HCT116 (cell line): Measurements from ENCODE around the gene CELF4. TPM values are rescaled to one million over a fixed set of nuclear protein-coding genes. Genes with fewer than 3 reads are reported as not detected.

Experiments used
- ATAC-seq: fragments of 200-7000 bp; cut with Tn5 transposase; 2 replicates; pipeline ENCODE4 v1.9.1; 2020; ENCODE audit warnings: mild to moderate bottlenecking, moderate library complexity
- BruUV-seq: library from RNA; stranded (reverse); fragments of 400-500 nt; replicated peaks from 2 replicates; lab custom pipeline; 2021; lab: Mats Ljungman, UMichigan
- CTCF ChIA-PET: fragments of 300-600 bp; sonication (Branson Sonifier 250); formaldehyde crosslinking; loops from one replicate; lab custom pipeline; 2021; ENCODE audit warnings: antibody characterized with exemption; lab: Charles Lee
- POLR2A ChIA-PET: fragments of 300-600, 350-600 bp; sonication (Branson Sonifier 250); formaldehyde crosslinking; loops from one replicate; lab custom pipeline; 2021; ENCODE audit warnings: antibody characterized with exemption; lab: Charles Lee
- RAD21 ChIA-PET, 2 experiments: fragments of 300-600 bp; sonication (Branson Sonifier 250); formaldehyde crosslinking; loops; one replicate each; lab custom pipeline; 2023; ENCODE audit warnings: low total read pairs in 2 of 2; ENCODE audit not compliant: uncharacterized antibody in 2 of 2, unreplicated experiment in 2 of 2, low non-redundant PET in 1 of 2; lab: Charles Lee
- DNase-seq: peaks from one replicate; pipeline ENCODE4 v3.0.0-alpha.2; 2010; ENCODE audit warnings: low read depth, low spot score
- H2AFZ ChIP-seq: fragments of 200-600 bp; shearing (Covaris generic), sonication (generic); 2 replicates; pipeline ENCODE4 v1.6.1; 2017; ENCODE audit warnings: low read depth, mixed run types, mixed read lengths, antibody characterized with exemption, low read length; ENCODE audit not compliant: poor library complexity, severe bottlenecking
- H3K27ac ChIP-seq: 2 replicates; pipeline ENCODE4 v1.5.1; 2012; ENCODE audit warnings: low read depth, low read length
- H3K27me3 ChIP-seq: fragments of 200-600 bp; sonication (generic); 2 replicates; pipeline ENCODE4 v1.6.1; 2016; ENCODE audit warnings: mixed run types, low read length, mixed read lengths; ENCODE audit not compliant: insufficient read depth
- H3K36me3 ChIP-seq, 2 experiments: fragments of 200-500 bp in 1 of 2; fragments of 200-600 bp in 1 of 2; sonication (Bioruptor generic) in 1 of 2; sonication (generic) in 1 of 2; 2 replicates each; pipeline versions ENCODE4 v1.5.1 to v1.6.1; 2014 to 2016; ENCODE audit warnings: low read length in 2 of 2, inconsistent platforms in 1 of 2, mixed read lengths in 1 of 2, mixed run types in 1 of 2; ENCODE audit not compliant: insufficient read depth in 2 of 2, control insufficient read depth in 1 of 2
- H3K4me1 ChIP-seq, 2 experiments: fragments of 200-600 bp in 1 of 2; sonication (generic) in 1 of 2; 2 replicates each; pipeline versions ENCODE4 v1.5.1 to v1.6.1; 2012 to 2017; ENCODE audit warnings: low read length in 2 of 2, inconsistent platforms in 1 of 2, mild to moderate bottlenecking in 1 of 2, mixed read lengths in 1 of 2, mixed run types in 1 of 2, moderate library complexity in 1 of 2; ENCODE audit not compliant: insufficient read depth in 2 of 2, control insufficient read depth in 1 of 2
- H3K4me2 ChIP-seq: fragments of 200-600 bp; sonication (generic); 2 replicates; pipeline ENCODE4 v1.6.1; 2017; ENCODE audit warnings: mixed run types, low read length, mixed read lengths
- H3K4me3 ChIP-seq, 2 experiments: fragments of 200-600 bp in 1 of 2; sonication (generic) in 1 of 2; replicated peaks in 1 of 2; 2 replicates each; pipeline ENCODE4 v1.5.1; 2011 to 2016; ENCODE audit warnings: low read length in 2 of 2, control low read depth in 1 of 2, low read depth in 1 of 2, mild to moderate bottlenecking in 1 of 2, mixed read lengths in 1 of 2, mixed run types in 1 of 2
- H3K79me2 ChIP-seq: fragments of 200-600 bp; sonication (generic); 2 replicates; pipeline ENCODE4 v1.6.1; 2017; ENCODE audit warnings: mild to moderate bottlenecking, mixed run types, low read length, moderate library complexity, mixed read lengths; ENCODE audit not compliant: insufficient read depth
- H3K9ac ChIP-seq: fragments of 200-600 bp; sonication (generic); 2 replicates; pipeline ENCODE4 v1.6.1; 2016; ENCODE audit warnings: low read length, mixed read lengths
- H3K9me2 ChIP-seq: fragments of 200-600 bp; sonication (generic), shearing (Covaris generic); 2 replicates; pipeline ENCODE4 v1.6.1; 2017; ENCODE audit warnings: mixed run types, mild to moderate bottlenecking, moderate library complexity; ENCODE audit not compliant: insufficient read depth
- H3K9me3 ChIP-seq, 2 experiments: fragments of 200-500 bp in 1 of 2; fragments of 200-600 bp in 1 of 2; sonication (Bioruptor generic) in 1 of 2; sonication (generic) in 1 of 2; 2 replicates each; pipeline ENCODE4 v1.6.1; 2014 to 2017; ENCODE audit warnings: low read length in 2 of 2, mixed read lengths in 2 of 2, inconsistent platforms in 1 of 2, low read depth in 1 of 2, mild to moderate bottlenecking in 1 of 2, mixed run types in 1 of 2, moderate library complexity in 1 of 2; ENCODE audit not compliant: control insufficient read depth in 1 of 2, insufficient read depth in 1 of 2
- H4K20me1 ChIP-seq: fragments of 200-600 bp; sonication (generic), shearing (Covaris generic); 2 replicates; pipeline ENCODE4 v1.6.1; 2017; ENCODE audit warnings: mixed run types, mild to moderate bottlenecking, moderate library complexity; ENCODE audit not compliant: insufficient read depth
- CEBPB ChIP-seq: IDR thresholded peaks from 2 replicates; pipeline ENCODE4 v1.6.1; 2012; ENCODE audit warnings: low read depth
- EZH2 ChIP-seq: fragments of 200-600 bp; sonication (generic); IDR thresholded peaks from 2 replicates; pipeline ENCODE4 v1.6.1; 2017; ENCODE audit warnings: antibody characterized with exemption, mixed run types
- FOSL1 ChIP-seq: IDR thresholded peaks from 2 replicates; pipeline ENCODE4 v1.6.1; 2012; ENCODE audit warnings: low read depth
- POLR2A ChIP-seq: IDR thresholded peaks from 2 replicates; pipeline ENCODE4 v1.7.0; 2011; ENCODE audit warnings: borderline replicate concordance; ENCODE audit not compliant: insufficient read depth, insufficient read length; ENCODE audit errors: extremely low read depth
- SIN3A ChIP-seq: IDR thresholded peaks from 2 replicates; pipeline ENCODE4 v1.6.1; 2012; ENCODE audit warnings: low read depth
- SP1 ChIP-seq: IDR thresholded peaks from 2 replicates; pipeline ENCODE4 v1.6.1; 2012; ENCODE audit warnings: low read depth
- ZNF274 ChIP-seq: fragments of 200-500 bp; sonication (Bioruptor generic); IDR thresholded peaks from 2 replicates; pipeline ENCODE4 v1.6.1; 2014; ENCODE audit warnings: mild to moderate bottlenecking, low read depth, low read length, inconsistent platforms
- intact Hi-C: fragments of 100-400 bp; cut with micrococcal nuclease; formaldehyde crosslinking; loops from 2 replicates; pipeline ENCODE4 v1.10.0; 2022
- total RNA-seq: library from RNA; stranded (reverse); gene quantifications from one replicate; pipeline ENCODE4 v1.2.1, GENCODE V29; 2021; ENCODE audit not compliant: unreplicated experiment
- TF ChIP-seq, protein P1 (sequence below): IDR thresholded peaks from 2 replicates; pipeline ENCODE4 v1.6.1; 2012

The CELF4 gene
- total RNA-seq, 1 experiment from 2014 or later = not detected

GRCh38 chr18:37481491-37481890, 84.1 kb downstream of the CELF4 start:
- Histone ChIP-seq H3K9me3 (no peaks in the 10 kb centered on the region), H3K79me2 (no peaks in the 10 kb centered on the region), H3K4me1 (peaks cover 0 to 17% of the 10 kb centered on the region in 2 experiments; a peak in 2 of 4 replicates), H3K9me2 (no peaks in the 10 kb centered on the region), H3K4me2 (peak overlapping the region; percentile 36), H3K27ac (no peak overlapping the region), H2AFZ (no peak overlapping the region), H3K27me3 (peaks cover 4% of the 10 kb centered on the region; the same call in 1 of the 2 replicates), H3K9ac (no peak overlapping the region), H3K4me3 (no peak overlapping the region), H3K36me3 (no peaks in the 10 kb centered on the region), H4K20me1 (no peaks in the 10 kb centered on the region)
- BruUV-seq = no TSS peak
- peak; percentile 18; the same call in 1 of the 2 replicates for ATAC-seq
- no peak for TF ChIP-seq SIN3A
- TF ChIP-seq FOSL1 = 0 out of 2 replicates have a peak, but pooled peaks have one; percentile 14
- RAD21 ChIA-PET = no interaction called here
- CTCF ChIA-PET = no interaction called here
- no peak for DNase-seq
- intact Hi-C loops = no loop called here
- POLR2A ChIA-PET = no interaction called here

GRCh38 chr18:37481072-37481471, 84.5 kb downstream of the CELF4 start:
- no peak for TF ChIP-seq CEBPB
- TF ChIP-seq SP1 = no peak
- TF ChIP-seq ZNF274 = no peak
- no peak for TF ChIP-seq EZH2
- TF ChIP-seq SIN3A = no peak
- TF ChIP-seq, protein P1, sequence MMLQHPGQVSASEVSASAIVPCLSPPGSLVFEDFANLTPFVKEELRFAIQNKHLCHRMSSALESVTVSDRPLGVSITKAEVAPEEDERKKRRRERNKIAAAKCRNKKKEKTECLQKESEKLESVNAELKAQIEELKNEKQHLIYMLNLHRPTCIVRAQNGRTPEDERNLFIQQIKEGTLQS = no peak
- no peak for TF ChIP-seq POLR2A
- TF ChIP-seq, all 23 proteins: peak for 0
- ChIA-PET CTCF (no interaction called here), RAD21 (no interaction called here), POLR2A (no interaction called here)
- Histone ChIP-seq H2AFZ (no peak overlapping the region), H4K20me1 (no peaks in the 10 kb centered on the region), H3K9me2 (no peaks in the 10 kb centered on the region), H3K9me3 (no peaks in the 10 kb centered on the region), H3K79me2 (no peaks in the 10 kb centered on the region), H3K27ac (no peak overlapping the region), H3K4me1 (peaks cover 0 to 17% of the 10 kb centered on the region in 2 experiments; a peak in 2 of 4 replicates), H3K27me3 (peaks cover 4% of the 10 kb centered on the region; the same call in 1 of the 2 replicates), H3K4me2 (peak overlapping the region; percentile 36; the same call in 1 of the 2 replicates), H3K4me3 (no peak overlapping the region), H3K36me3 (no peaks in the 10 kb centered on the region), H3K9ac (no peak overlapping the region)
- BruUV-seq = no TSS peak
- DNase-seq = no peak
- intact Hi-C loops = no loop called here
- no peak for ATAC-seq
